ENCODE data around the gene TRABD2A. TPM values are rescaled to one million over a fixed set of nuclear protein-coding genes. Genes with fewer than 3 reads are reported as not detected.

The TRABD2A gene
- total and polyA plus RNA-seq, 2 of the 13 experiments (the other 11 are each of a cell fraction or from before 2014, with no cell fraction given): 0.15 TPM; not detected in 1

DNA sequence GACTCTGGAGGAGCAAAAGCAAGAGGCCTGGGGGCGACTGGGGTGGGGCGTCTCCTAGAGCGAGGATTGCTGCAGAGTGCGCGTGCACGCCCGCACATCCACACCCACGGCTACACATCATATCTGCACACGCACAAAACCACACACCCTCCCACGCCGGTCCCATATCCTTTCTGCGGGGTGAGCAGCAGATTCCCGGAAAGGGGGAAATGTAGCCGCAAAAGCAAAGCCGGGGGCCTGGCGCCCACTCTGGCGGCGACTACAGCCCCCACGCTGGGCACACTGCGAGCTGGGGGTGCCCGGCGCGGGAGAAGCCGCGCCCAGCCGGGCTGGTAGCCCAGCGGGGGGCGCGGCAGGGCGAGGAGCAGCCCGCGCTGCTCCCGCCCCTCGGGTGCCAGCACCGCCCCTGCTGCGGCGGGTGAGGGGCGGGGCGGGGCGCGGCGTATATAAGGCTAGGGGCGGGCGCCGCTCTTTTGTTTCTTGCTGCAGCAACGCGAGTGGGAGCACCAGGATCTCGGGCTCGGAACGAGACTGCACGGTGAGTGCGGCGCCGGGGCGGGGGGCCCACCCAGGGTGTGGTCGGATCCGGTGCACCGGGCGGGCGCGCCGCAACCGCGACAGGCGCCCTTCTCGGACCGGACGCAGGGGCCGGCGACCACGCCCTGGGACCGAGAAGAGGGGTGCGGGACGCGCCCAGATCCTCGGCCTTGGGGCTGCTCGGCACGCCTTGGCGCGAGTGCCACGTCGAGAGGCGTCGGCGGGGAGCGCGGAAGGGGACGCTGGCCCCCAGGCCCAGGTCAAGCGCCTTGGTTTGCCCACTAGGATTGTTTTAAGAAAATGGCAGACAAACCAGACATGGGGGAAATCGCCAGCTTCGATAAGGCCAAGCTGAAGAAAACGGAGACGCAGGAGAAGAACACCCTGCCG, 24.6 kb upstream of the TRABD2A start, which contains the start of gene TMSB10 (continued):
- TF ChIP-seq, protein P1, sequence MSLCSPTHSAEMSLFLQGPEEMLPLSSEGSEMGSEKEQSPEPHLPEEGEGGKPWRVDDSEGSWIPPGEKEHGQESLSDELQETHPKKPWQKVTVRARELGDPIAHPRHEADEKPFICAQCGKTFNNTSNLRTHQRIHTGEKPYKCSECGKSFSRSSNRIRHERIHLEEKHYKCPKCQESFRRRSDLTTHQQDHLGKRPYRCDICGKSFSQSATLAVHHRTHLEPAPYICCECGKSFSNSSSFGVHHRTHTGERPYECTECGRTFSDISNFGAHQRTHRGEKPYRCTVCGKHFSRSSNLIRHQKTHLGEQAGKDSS (CRISPR knock-in tag; IDR thresholded peaks at IDR 0.05; ENCODE audit: borderline replicate concordance, low read depth): peak; percentile 77; the same call in 1 of the 2 replicates
- TF ChIP-seq, protein P2, sequence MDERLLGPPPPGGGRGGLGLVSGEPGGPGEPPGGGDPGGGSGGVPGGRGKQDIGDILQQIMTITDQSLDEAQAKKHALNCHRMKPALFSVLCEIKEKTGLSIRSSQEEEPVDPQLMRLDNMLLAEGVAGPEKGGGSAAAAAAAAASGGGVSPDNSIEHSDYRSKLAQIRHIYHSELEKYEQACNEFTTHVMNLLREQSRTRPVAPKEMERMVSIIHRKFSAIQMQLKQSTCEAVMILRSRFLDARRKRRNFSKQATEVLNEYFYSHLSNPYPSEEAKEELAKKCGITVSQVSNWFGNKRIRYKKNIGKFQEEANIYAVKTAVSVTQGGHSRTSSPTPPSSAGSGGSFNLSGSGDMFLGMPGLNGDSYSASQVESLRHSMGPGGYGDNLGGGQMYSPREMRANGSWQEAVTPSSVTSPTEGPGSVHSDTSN (CRISPR knock-in tag; IDR thresholded peaks at IDR 0.05): no peak
- TF ChIP-seq, protein P3, sequence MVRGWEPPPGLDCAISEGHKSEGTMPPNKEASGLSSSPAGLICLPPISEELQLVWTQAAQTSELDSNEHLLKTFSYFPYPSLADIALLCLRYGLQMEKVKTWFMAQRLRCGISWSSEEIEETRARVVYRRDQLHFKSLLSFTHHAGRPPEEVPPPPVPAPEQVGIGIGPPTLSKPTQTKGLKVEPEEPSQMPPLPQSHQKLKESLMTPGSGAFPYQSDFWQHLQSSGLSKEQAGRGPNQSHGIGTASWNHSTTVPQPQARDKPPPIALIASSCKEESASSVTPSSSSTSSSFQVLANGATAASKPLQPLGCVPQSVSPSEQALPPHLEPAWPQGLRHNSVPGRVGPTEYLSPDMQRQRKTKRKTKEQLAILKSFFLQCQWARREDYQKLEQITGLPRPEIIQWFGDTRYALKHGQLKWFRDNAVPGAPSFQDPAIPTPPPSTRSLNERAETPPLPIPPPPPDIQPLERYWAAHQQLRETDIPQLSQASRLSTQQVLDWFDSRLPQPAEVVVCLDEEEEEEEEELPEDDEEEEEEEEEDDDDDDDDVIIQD (CRISPR knock-in tag; IDR thresholded peaks at IDR 0.05; ENCODE audit: low read depth): no peak
- TF ChIP-seq ZBTB21 (CRISPR knock-in tag; IDR thresholded peaks at IDR 0.05) (no peak), SP1 (IDR thresholded peaks at IDR 0.05) (no peak), SP1 (CRISPR knock-in tag; IDR thresholded peaks at IDR 0.05) (peak; percentile 86), ZNF10 (CRISPR knock-in tag; IDR thresholded peaks at IDR 0.05; ENCODE audit: borderline replicate concordance, low read depth) (no peak), ZSCAN31 (CRISPR knock-in tag; IDR thresholded peaks at IDR 0.05; ENCODE audit: low read depth) (peak; percentile 93), CHD2 (IDR thresholded peaks at IDR 0.05; ENCODE audit: low read depth, low read length) (peak; percentile 81), POGZ (CRISPR knock-in tag; IDR thresholded peaks at IDR 0.05) (peak; percentile 68), NCOR1 (IDR thresholded peaks at IDR 0.05; ENCODE audit: borderline replicate concordance, low read length) (no peak), YEATS2 (CRISPR knock-in tag; IDR thresholded peaks at IDR 0.05; ENCODE audit: borderline replicate concordance) (peak; percentile 42; the same call in 1 of the 2 replicates), JUND (CRISPR knock-in tag; IDR thresholded peaks at IDR 0.05) (peak; percentile 54; the same call in 1 of the 2 replicates), ZFP36L2 (CRISPR knock-in tag; IDR thresholded peaks at IDR 0.05) (no peak; the same call in 1 of the 2 replicates), ZNF121 (CRISPR knock-in tag; IDR thresholded peaks at IDR 0.05) (peak; percentile 42; the same call in 1 of the 2 replicates), BCL6 (CRISPR knock-in tag; IDR thresholded peaks at IDR 0.05) (peak; percentile 44; the same call in 1 of the 2 replicates), ZNF761 (CRISPR knock-in tag; conservative IDR thresholded peaks at IDR 0.05) (peak; percentile 84; the same call in 1 of the 2 replicates), TOE1 (CRISPR knock-in tag; IDR thresholded peaks at IDR 0.05) (no peak), ZNF607 (CRISPR knock-in tag; IDR thresholded peaks at IDR 0.05; ENCODE audit: borderline replicate concordance) (peak; percentile 94; the same call in 1 of the 2 replicates), GABPA (IDR thresholded peaks at IDR 0.05; ENCODE audit: low read depth, low read length) (no peak), GABPA (CRISPR knock-in tag; IDR thresholded peaks at IDR 0.05; ENCODE audit: low read depth) (no peak), ZNF44 (CRISPR knock-in tag; IDR thresholded peaks at IDR 0.05) (0 out of 2 replicates have a peak, but pooled peaks have one; percentile 46), ZNF747 (CRISPR knock-in tag; IDR thresholded peaks at IDR 0.05; ENCODE audit: borderline replicate concordance) (0 out of 2 replicates have a peak, but pooled peaks have one; percentile 69)
- TF ChIP-seq, protein P4, sequence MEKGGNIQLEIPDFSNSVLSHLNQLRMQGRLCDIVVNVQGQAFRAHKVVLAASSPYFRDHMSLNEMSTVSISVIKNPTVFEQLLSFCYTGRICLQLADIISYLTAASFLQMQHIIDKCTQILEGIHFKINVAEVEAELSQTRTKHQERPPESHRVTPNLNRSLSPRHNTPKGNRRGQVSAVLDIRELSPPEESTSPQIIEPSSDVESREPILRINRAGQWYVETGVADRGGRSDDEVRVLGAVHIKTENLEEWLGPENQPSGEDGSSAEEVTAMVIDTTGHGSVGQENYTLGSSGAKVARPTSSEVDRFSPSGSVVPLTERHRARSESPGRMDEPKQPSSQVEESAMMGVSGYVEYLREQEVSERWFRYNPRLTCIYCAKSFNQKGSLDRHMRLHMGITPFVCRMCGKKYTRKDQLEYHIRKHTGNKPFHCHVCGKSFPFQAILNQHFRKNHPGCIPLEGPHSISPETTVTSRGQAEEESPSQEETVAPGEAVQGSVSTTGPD (CRISPR knock-in tag; IDR thresholded peaks at IDR 0.05): no peak; the same call in 1 of the 2 replicates
- TF ChIP-seq, protein P5, sequence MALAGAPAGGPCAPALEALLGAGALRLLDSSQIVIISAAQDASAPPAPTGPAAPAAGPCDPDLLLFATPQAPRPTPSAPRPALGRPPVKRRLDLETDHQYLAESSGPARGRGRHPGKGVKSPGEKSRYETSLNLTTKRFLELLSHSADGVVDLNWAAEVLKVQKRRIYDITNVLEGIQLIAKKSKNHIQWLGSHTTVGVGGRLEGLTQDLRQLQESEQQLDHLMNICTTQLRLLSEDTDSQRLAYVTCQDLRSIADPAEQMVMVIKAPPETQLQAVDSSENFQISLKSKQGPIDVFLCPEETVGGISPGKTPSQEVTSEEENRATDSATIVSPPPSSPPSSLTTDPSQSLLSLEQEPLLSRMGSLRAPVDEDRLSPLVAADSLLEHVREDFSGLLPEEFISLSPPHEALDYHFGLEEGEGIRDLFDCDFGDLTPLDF (CRISPR knock-in tag; IDR thresholded peaks at IDR 0.05): peak; percentile 71
